ENCODE results near the gene NCAPG.

The NCAPG gene

GRCh38 chr4:17875402-17876070 lies 64.8 kb downstream of the NCAPG start:
- DNase-seq: no peak

GRCh38 chr4:17876943-17877342 lies 66.2 kb downstream of the NCAPG start:
- DNase-seq: no peak

GRCh38 chr4:17877661-17878060 lies 66.9 kb downstream of the NCAPG start:
- no peak for DNase-seq

- DNase-seq: no peak
Measured at GRCh38 chr4:17884063-17884462, 73.3 kb downstream of the NCAPG start.

- DNase-seq: no peak
Measured at GRCh38 chr4:17884511-17884910, 73.7 kb downstream of the NCAPG start.

GRCh38 chr4:17889692-17890091 lies 78.9 kb downstream of the NCAPG start:
- no peak for DNase-seq

GRCh38 chr4:17894421-17894820 lies 83.6 kb downstream of the NCAPG start:
- no peak for DNase-seq

All from DMS79 treated with DMSO at 0.1 percent for 48 hours (cell line).